Glomerular endothelial cell (primary cell): ENCODE results near the gene TMPRSS6. TPM values are rescaled to one million over a fixed set of nuclear protein-coding genes. Genes with fewer than 3 reads are reported as not detected.

Source experiments
- DNase-seq: peaks from one replicate; pipeline ENCODE4 v3.0.0-alpha.2; 2011; ENCODE audit warnings: low read depth, low spot score; ENCODE audit errors: extremely low read depth
- total RNA-seq: library from RNA; depleted of rRNA; stranded (reverse); fragments of >200 nt; gene quantifications from 2 replicates; pipeline ENCODE4 v1.2.3, GENCODE V29; 2015

The TMPRSS6 gene
- total RNA-seq, 1 donor from 2014 or later = not detected

DNA sequence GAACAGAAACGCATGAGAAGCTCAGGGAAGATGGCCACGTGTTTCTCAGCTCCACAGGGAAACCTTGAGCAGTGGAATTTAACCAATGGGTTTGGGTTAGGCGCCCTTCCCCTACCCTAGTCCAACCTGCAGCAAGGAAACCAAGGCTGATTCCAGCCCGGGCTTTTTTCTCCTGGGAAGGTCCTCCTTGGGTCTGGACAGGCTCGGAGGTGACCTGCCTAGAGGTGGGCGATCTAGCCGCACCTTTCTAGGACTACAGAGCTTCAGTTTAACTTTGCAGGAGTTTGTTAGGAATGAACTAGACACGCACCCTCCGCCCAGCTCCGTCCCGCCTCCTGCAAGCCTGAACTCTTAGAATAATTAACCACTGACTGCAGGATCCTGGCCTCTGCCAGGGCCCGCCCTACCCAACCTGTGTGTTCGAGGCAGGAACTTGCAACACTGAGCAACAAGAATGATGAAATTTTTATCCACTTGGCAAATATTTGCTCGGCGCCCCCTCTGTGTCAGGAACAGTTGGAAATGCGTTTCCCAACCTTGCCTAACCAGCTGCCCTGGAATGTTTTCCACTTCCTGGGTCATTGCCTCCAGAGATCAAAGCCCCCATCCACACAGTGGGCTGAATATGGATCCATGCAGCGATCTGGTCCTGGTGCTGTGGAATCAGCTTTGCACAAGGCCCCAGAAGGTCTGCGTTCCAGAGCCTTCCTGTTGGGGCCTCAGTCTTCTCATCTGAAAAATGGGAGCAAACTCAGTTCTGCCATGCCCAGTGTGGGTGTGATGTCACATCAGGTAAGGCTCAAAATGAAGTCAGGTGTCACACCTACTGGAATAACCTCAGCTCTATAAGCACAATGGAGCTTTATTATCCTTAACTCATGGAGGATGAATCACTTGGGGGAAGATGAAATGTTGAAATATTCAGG, 76.7 kb downstream of the TMPRSS6 start:
- DNase-seq = no peak

DNA sequence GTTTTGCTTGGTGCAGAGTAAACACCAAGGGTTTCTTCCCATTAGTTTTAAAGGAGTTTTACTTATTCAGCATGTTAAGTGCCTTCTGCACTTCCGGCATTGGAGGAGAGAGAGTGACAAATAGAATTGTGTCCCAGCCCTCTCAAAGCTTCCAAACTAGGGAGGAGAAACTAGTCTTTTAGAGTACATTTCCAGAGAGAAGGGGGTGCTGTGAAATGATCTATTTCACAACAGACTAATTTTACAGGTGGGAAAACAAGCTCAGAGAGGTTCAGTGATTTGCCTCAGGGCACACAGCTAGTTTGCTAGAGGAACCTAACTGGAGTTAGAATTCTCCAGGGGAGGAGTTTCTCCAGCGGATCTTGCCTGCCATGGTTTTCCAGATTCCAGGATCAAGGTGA, 77.4 kb downstream of the TMPRSS6 start:
- DNase-seq = no peak

DNA sequence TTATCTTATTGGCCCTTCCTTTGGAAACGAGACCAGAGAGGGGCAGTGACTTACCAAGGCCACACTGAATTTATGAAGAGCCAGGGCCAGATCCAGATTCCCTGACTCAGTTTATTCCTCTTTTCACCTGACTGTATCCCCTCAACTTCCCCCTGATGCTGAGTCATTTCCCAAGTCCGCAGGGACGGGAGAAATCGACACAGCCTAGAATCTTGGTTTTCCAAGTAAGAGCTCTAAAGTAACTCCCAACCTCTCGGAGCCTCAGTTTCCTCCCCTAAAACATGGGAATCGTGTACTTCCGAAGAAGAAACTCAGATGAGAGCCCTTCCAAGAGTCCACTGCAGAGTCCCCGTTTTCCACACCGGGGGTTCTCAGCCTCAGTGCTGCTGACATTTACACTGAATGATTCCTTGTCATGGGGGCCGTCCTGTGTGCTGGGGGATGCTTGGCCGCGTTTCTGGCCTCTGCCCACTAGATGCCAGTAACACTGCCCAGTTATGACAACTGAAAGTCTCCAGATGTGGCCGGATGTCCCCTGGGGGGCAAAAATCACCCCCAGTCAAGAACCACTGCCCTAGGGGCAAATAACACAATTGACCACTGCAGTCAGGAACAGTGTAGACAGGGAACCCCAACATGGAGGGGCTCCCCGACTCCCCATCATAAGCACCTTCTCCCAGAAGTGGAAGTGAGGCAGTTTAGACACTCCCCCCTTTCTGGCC, 78.8 kb downstream of the TMPRSS6 start:
- no peak for DNase-seq

DNA sequence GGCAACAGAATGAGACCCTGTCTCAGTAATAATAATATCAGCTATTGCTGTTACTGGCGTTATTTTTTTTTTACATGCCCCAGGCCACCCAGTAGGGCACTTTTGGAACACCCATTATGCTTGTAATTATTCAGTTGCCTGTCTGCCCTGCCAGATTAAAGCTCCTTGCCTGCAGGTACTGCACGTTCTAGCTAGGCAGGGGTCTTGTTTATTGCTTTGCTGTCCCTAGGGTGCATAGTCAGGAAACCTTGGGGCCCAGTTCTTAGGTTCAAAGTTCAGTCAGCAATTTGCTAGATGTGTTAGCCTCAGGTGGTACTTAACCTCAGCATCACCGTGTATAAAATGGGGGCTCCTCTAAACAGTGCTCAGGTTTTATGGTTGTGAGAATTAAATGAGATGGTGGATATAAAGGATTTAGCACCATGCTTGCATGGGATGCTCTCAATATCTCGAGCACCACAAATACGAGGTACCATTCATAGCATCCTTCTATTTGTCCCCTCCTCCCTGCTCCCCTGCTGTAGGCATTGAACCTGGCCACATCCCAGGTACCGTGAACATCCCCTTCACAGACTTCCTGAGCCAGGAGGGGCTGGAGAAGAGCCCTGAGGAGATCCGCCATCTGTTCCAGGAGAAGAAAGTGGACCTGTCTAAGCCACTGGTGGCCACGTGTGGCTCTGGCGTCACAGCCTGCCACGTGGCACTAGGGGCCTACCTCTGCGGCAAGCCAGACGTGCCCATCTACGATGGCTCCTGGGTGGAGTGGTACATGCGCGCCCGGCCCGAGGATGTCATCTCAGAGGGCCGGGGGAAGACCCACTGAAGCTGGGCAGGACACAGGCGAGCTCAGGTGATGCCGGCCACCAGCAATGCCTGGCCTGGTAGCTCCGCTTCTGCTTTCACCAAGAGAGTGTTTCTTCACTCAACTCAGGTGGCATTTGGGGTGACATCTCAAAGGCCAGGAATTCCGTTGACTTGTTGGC, 80.5 kb downstream of the TMPRSS6 start:
- no peak for DNase-seq

DNA sequence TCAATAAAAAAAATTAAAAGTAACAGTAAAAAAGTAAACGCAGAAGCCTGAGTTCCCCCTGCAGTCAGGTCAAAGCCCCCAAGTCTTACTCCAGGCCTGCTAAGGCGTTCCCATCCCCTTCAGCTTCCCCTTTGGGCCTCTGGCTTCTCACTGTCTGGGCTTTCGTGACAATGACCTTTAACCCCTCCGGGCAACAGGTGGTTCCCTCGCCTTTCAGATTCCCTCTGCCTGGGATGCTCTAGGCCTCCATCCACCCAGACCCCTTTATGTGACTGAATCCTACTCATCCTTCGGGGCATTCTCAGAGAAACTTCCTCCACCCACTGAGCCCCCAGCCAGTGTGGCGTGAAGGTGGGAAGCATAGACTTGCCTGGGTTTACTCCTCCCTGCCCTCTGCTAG, 82.0 kb downstream of the TMPRSS6 start:
- no peak for DNase-seq

DNA sequence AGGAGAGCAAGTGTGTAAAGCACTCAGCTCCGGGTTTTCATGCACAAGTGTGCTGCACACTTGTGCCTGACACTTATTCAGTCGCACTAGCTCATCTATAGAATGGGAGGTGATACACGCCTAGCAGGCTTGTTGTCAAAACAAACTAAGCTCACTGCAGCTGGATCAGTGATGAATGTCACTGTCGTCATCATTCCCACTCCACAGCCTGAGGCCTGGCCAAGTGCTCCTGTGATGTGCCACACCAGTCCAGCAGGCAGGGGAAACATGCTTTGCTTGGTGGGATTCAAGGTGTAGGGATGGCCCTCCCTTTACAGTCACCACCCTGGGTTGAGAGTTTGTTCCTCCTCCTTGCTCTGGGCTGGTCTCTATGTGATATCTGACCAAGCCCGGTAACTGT, 83.2 kb downstream of the TMPRSS6 start:
- DNase-seq = no peak

DNA sequence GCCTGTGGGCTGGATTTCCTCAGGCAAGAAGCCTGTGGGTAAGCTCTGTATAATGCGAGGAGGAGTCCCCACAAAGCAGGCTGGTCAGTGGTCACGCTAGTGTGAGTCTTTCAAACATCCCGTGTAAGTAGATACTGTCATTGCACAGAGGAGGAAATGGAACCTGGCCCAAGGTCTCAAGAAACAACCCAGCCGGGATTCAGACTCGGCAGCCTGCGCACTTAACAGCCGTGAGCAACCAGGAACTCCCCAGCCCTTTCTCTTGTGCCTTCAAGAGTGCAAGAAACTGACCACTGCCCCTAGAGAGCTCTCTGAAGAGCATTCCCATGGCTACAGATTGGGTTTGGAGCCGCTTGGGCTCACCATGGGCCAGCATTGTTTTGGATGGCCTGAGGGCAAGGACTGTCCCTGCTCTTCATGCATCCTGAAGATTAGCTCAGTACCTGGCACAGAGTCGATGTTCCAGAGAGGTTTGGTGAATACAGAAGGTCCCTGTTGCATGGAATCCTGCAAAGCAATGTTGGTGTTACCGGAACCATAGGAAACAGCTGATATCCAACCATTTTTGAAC, 83.9 kb downstream of the TMPRSS6 start:
- DNase-seq = no peak

DNA sequence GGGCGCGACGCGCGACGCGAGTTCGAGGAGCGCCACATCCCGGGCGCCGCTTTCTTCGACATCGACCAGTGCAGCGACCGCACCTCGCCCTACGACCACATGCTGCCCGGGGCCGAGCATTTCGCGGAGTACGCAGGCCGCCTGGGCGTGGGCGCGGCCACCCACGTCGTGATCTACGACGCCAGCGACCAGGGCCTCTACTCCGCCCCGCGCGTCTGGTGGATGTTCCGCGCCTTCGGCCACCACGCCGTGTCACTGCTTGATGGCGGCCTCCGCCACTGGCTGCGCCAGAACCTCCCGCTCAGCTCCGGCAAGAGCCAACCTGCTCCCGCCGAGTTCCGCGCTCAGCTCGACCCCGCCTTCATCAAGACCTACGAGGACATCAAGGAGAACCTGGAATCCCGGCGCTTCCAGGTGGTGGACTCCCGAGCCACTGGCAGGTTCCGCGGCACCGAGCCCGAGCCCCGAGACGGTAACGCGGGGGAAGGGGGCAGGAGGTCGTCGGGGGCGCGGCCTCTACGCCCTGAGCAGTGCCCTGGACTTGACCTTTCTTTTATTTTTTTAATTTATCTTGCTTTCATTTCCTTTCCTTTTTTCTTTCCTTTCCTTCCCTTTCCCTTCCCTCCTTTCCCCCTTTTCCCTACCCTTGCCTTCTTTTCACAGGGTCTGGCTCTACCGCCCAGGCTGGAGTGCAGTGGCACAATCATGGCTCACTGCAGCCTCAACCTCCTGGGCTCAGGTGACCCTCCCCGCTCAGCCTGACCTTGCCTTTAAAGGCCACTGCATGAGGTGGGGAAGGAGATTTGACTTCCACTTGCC, 85.0 kb downstream of the TMPRSS6 start:
- DNase-seq = no peak

DNA sequence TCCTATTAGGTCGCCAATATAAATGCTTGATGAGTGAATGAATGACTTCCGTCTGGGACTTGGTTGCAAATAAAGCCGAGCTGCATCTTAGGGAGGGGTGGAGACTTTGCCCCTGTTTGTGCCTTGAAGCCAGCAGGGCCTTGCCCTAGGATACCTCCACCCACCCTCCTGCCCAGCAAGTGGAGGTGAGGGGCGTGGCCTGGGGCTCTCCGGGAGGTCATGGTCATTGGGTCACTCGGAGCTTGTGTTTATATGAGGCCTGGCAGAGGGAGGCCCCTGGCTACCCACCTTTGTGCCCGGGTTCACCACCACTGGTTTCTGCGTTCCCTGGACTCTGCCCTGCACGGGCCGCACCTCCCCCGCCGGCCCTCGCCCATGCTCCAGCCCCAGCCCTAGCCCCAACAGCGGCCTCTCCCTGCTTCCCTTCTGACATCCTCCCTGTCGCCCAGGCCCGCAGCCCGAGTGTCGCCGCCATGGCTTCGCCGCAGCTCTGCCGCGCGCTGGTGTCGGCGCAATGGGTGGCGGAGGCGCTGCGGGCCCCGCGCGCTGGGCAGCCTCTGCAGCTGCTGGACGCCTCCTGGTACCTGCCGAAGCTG, 85.7 kb downstream of the TMPRSS6 start:
- no peak for DNase-seq

DNA sequence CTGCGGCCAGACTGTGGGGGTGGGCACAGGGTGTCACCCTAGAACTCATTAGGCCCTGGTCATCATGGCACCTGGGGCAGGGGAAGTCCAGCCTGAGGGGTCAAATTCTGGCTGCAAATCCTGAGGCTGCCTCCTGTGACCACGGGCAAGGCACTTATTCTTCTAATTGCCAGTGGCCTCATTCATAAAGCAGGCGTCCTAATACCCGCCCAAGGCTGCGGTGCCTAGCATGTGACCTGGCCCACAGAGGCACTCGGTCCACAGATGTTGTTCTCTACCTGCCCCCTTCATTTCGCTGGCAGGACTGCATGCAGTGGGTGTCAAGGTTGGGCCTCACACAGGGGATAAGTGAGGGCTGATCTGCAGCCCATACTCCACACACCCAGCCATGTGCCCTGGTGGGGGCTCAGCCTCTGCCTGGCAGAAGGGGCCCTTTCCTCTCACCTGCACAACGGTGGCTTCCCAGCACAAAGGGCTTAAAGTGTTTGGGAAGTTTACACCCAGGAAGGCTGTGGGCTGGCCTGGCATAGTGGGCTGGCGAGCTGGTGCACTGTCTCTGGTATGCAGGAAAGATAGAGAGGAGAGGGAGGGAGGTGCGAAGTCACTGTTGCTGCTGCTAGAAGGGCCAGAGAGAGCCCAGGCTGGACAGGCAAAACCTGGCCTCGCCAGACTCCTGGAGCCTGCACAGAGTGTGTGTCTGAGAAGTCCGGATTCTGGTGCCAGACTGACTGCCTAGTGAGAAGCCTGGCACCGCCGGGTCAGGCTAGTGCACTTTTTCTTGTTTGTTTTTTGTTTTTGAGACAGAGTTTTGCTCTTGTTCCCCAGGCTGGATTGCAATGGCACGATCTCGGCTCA, 86.8 kb downstream of the TMPRSS6 start:
- no peak for DNase-seq

DNA sequence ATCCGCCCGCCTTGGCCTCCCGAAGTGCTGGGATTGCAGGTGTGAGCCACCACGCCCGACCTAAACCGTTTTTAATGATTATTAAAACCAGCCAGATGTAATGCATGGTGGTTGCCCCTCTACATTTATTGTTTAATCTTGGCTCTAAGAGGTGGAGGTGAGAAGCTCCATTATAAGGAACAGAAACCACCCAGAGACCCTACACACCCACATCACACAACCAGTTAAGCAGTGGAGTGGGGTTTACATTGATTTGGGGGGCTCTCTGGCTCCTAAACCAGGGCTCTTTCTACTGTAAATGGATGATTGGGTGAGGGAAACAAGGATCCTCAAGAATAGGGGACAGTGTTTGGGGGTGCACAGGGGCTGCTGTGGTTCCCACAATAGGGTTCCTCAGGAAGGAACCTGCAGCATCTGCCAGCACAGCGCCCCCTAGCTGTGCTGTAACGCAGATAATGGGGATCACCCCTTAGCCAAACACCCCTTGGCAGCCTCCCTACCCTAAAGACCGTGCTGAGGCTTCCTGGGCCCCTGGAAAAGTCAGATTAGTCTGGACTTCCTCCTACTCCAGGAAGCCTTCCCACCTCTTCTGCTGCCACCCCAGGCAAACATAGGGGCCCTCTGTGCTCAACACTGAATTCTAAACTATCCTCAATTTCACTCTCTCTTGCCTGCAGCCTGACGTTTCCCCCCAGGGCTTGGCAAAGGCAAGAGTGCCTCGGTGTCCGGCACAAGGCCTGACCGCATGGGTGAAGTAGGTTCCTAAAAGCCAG, 87.6 kb downstream of the TMPRSS6 start:
- DNase-seq = no peak

DNA sequence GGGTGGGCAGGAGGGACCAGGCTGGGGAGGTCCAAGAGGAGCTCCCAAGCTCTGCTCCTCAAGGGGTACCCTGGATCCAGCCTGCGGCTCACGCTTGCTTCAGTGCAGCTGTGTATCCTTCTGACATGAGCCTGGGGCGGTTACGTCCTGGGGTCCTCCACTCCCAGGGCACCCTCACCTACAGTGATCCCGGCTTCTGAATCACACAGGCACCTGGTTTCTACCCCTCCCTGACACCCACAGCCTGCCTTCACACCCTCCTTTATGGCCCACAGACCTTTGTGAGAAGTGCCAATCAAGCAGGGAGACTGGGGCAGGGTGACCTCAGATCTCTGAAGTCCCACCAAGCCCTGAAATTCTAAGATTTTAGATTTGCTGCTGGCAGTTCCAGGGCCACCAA, 88.5 kb downstream of the TMPRSS6 start:
- DNase-seq = no peak

DNA sequence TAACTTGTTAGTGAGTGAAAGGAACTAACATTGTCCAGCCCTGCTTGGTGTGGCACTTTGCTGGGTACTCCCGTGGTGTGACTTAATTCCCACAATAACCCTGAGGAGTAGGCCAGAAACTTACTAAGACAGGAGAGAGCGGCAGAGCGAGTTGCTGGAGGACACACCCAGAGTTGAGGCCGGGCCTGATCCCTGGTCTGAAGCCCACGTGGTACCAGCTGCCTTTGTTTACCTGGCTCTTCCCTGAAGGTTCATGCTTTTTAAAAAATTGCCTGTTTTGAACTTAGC, 89.4 kb downstream of the TMPRSS6 start:
- no peak for DNase-seq

DNA sequence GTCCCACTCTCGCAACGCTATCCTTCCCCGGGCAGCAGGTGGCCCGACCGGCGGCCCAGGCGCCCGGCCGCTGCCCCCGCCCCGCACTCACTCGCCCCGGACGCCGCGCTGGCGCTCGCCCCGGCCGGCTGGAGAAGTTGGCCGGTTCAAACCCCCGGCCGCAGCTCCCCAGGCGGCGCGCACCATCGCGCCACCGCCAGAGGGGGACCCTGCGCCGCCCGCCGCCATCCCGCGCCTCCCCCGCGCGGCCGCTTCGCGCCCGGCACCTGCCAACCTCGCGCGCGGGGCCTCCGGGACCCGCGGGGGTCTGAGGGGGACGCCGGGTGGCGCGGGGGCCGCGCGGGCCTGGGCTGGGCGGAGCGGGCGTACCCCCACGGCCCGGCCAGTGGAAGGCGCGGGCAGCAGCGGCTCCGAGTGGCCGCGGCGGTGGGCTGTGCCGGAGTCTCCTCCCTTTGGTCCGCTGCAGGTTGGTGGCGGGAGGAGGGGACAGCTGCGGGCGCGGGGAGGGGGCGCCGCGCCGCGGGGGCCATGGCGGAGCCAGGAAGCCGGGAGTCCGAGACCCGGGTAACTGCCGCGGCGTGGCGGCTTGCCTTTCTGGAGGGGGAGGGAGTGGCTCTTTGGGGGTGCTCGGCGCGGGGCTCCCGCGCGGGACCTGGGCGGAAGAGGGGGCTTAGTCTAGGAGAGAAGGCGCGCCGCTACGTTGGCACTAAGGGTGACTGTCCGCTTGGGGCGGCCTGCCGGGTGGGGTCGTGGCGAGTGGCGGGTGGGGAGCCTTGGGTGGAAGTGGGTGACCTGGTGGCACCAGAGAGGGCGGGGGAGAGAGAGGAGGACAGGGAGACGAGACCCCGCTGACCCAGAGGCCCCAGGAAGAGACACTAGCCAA, 90.0 kb downstream of the TMPRSS6 start, which contains the start of the genes MPST and TST:
Gene MPST, plus strand, starts transcription at position 434 of the 883 bp plus-strand sequence. Its CDS starts 95 bp downstream, at position 529.
Gene TST, minus strand, starts transcription at position 139 of the 883 bp plus-strand sequence. CDS start 715 bp downstream, outside the sequence.
- DNase-seq = no peak

DNA sequence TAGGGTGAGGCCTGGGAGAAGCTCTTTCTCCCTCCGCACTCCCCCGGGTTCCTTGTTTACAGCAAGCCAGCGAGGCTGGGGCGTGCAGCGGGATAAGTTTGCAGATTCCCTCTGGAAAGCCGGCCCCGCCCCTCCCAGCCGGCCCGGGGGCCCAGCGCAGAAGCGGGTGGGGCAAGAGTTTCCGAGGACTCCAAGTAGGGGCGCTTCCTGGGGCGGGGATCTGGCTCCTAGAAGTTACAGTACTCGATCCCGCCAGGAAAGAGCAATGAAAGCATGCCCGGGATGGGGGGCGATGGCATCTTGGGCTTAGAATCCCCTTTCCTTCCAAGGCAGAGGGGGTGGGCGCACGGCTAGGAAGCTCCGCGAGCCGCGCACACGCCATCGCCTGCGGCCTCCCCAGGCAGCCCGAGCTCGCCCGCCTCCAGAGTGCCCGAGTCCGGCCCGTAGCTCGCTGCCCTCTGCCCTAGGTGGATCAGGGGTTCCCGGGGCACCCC, 90.7 kb downstream of the TMPRSS6 start:
- DNase-seq = no peak

DNA sequence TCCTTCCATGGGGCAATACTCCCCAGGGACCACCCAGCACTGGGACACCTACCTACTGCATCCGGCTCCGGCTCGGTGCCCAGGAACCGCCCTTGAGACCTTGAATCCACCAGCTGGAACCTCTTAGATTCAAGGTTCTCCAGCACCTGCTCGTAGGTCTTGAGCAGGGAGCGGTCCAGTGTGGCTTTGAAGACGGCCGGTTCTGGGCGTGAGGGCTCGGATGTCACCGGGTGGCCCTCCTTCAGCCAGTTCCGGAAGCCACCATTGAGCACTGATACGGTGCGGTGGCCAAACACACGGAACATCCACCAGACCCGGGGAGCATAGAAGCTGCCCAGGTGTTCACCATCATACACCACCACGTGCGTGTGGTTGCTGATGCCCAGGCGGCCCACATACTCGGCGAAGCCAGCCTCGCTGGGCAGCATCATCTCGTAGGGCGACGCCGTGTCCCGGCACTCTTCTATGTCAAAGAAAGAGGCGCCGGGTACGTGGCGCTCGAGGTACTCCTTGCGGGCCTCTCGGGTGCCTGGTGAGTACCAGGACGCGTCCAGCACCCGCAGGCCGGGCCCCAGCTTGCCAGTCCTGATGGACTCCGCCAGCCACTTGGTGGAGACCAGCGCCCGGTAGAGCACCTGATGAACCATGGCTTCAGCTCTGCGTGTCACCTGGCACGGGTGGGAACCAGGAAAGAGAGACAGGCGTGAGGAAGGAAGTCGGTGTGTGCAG, 91.3 kb downstream of the TMPRSS6 start:
- no peak for DNase-seq
